Tibial nerve (tissue), 4 donors: ENCODE data around the gene CTSA.

Experiments used
- CTCF ChIP-seq, 5 experiments: fragments of 200-600 bp in 3 of 5; fragments of 450-650 bp in 2 of 5; sonication (generic) in 3 of 5; IDR thresholded peaks; one replicate each; pipeline ENCODE4 v1.5.1; 2016 to 2019; ENCODE audit warnings: antibody characterized with exemption in 5 of 5, mild to moderate bottlenecking in 3 of 5, moderate library complexity in 2 of 5
- EP300 ChIP-seq, 2 donors: sonication (generic); formaldehyde crosslinking; IDR thresholded peaks; one replicate each; pipeline ENCODE4 v1.6.1; 2017; ENCODE audit warnings: antibody characterized with exemption in 2 of 2, mild to moderate bottlenecking in 1 of 2

- no peak for TF ChIP-seq CTCF (IDR thresholded peaks at IDR 0.05)
- no peak for TF ChIP-seq EP300 (IDR thresholded peaks at IDR 0.05)
Observed at GRCh38 chr20:45874576-45874975, 16.6 kb upstream of the CTSA start.
